HepG2 (cell line): ENCODE results near the gene TDRD10. TPM values are rescaled to one million over a fixed set of nuclear protein-coding genes. Genes with fewer than 3 reads are reported as not detected.

ENCODE experiments used
- AKAP8 ChIP-seq: sonication (generic); formaldehyde crosslinking; IDR thresholded peaks from 2 replicates; pipeline ENCODE4 v1.5.1; 2020; ENCODE audit warnings: mild to moderate bottlenecking, missing genetic modification reagents
- CC2D1A ChIP-seq: sonication (generic); formaldehyde crosslinking; IDR thresholded peaks from 2 replicates; pipeline ENCODE4 v1.8.1; 2023; ENCODE audit warnings: mild to moderate bottlenecking, missing genetic modification reagents
- CERS6 ChIP-seq: sonication (generic); formaldehyde crosslinking; IDR thresholded peaks from 2 replicates; pipeline ENCODE4 v1.5.0; 2020; ENCODE audit warnings: missing genetic modification reagents
- GABPA ChIP-seq, 2 experiments: IDR thresholded peaks; 2 replicates each; pipeline ENCODE4 v1.6.1; 2011 to 2016; ENCODE audit warnings: low read depth in 2 of 2, low read length in 1 of 2, missing biosample characterization in 1 of 2, missing genetic modification characterization in 1 of 2
- HMG20A ChIP-seq: IDR thresholded peaks from 2 replicates; pipeline ENCODE4 v1.6.1; 2016; ENCODE audit warnings: borderline replicate concordance
- IKZF4 ChIP-seq: sonication (generic); formaldehyde crosslinking; IDR thresholded peaks from 2 replicates; pipeline ENCODE4 v1.5.1; 2020; ENCODE audit warnings: borderline replicate concordance, mild to moderate bottlenecking, low read depth, missing genetic modification reagents; ENCODE audit errors: not compliant biosample characterization
- KLF12 ChIP-seq: sonication (generic); formaldehyde crosslinking; IDR thresholded peaks from 2 replicates; pipeline ENCODE4 v1.4.0; 2020; ENCODE audit warnings: missing genetic modification reagents, borderline replicate concordance
- KLF13 ChIP-seq: sonication (generic); formaldehyde crosslinking; IDR thresholded peaks from 2 replicates; pipeline ENCODE4 v1.4.0; 2020; ENCODE audit warnings: mild to moderate bottlenecking, missing genetic modification reagents
- LCORL ChIP-seq, 2 experiments: fragments of 450-650 bp in 1 of 2; sonication (generic) in 1 of 2; formaldehyde crosslinking in 1 of 2; IDR thresholded peaks; 2 replicates each; pipeline versions ENCODE4 v1.5.0 to v1.6.1; 2017 to 2020; ENCODE audit warnings: antibody characterized with exemption in 1 of 2, missing genetic modification reagents in 1 of 2
- SMC3 ChIP-seq: IDR thresholded peaks from 2 replicates; pipeline ENCODE4 v1.6.1; 2011; ENCODE audit warnings: low read length, improper control_type of control experiment
- SNRNP70 ChIP-seq: fragments of 200-400 bp; formaldehyde crosslinking; IDR thresholded peaks from 2 replicates; pipeline ENCODE4 v1.6.1; 2017; ENCODE audit warnings: mild to moderate bottlenecking, low read depth, low read length, moderate library complexity
- SPEN ChIP-seq: sonication (generic); formaldehyde crosslinking; IDR thresholded peaks from 2 replicates; pipeline ENCODE4 v1.5.1; 2020; ENCODE audit warnings: low read depth, mild to moderate bottlenecking, missing genetic modification reagents
- ZFP41 ChIP-seq: sonication (generic); formaldehyde crosslinking; IDR thresholded peaks from 2 replicates; pipeline ENCODE4 v1.4.0; 2020; ENCODE audit warnings: mild to moderate bottlenecking, missing genetic modification reagents, borderline replicate concordance
- ZFX ChIP-seq: sonication (generic); formaldehyde crosslinking; IDR thresholded peaks from 2 replicates; pipeline ENCODE4 v1.4.0; 2020; ENCODE audit warnings: mild to moderate bottlenecking, low read depth, missing genetic modification reagents, moderate library complexity
- ZHX1 ChIP-seq: sonication (generic); formaldehyde crosslinking; IDR thresholded peaks from 2 replicates; pipeline ENCODE4 v1.8.1; 2022; ENCODE audit warnings: low read depth, mild to moderate bottlenecking, missing genetic modification reagents
- ZNF543 ChIP-seq: sonication (generic); formaldehyde crosslinking; IDR thresholded peaks from 2 replicates; pipeline ENCODE4 v1.4.0; 2020; ENCODE audit warnings: mild to moderate bottlenecking, missing genetic modification reagents
- ZNF629 ChIP-seq: sonication (generic); formaldehyde crosslinking; conservative IDR thresholded peaks from 2 replicates; pipeline ENCODE4 v1.5.0; 2020; ENCODE audit warnings: missing genetic modification reagents
- ZNF749 ChIP-seq: sonication (generic); formaldehyde crosslinking; IDR thresholded peaks from 2 replicates; pipeline ENCODE4 v1.8.0; 2022; ENCODE audit warnings: mild to moderate bottlenecking, missing genetic modification reagents, moderate library complexity, borderline replicate concordance
- polyA plus RNA-seq, 8 experiments: library from polyadenylated mRNA; depleted of rRNA in 3 of 8; stranded (reverse) in 7 of 8; unstranded in 1 of 8; fragments of >200 nt; fragmentation: Illumina TruSeq in 4 of 8; extraction: Trizol in 4 of 8; gene quantifications; 2 replicates each; pipeline versions ENCODE4 v1.2.1 to v1.2.3, GENCODE V29; 2011 to 2016; ENCODE audit warnings: low read depth in 4 of 8, missing spikeins in 1 of 8, mixed read lengths in 1 of 8; ENCODE audit not compliant: insufficient read depth in 1 of 8
- total RNA-seq, 5 experiments: library from RNA; depleted of rRNA; stranded (reverse); fragments of >200 nt; fragmentation: Illumina TruSeq; extraction: Trizol; gene quantifications; 2 replicates each; pipeline ENCODE4 v1.2.3, GENCODE V29; 2016; ENCODE audit warnings: low read depth in 1 of 5
- TF ChIP-seq, protein P1 (sequence below): sonication (generic); formaldehyde crosslinking; IDR thresholded peaks from 2 replicates; pipeline ENCODE4 v1.5.0; 2020; ENCODE audit warnings: missing genetic modification reagents
- TF ChIP-seq, protein P2 (sequence below): sonication (generic); formaldehyde crosslinking; IDR thresholded peaks from 2 replicates; pipeline ENCODE4 v1.8.1; 2023; ENCODE audit warnings: mild to moderate bottlenecking, missing genetic modification reagents
- TF ChIP-seq, protein P3 (sequence below): sonication (generic); formaldehyde crosslinking; IDR thresholded peaks from 2 replicates; pipeline ENCODE4 v1.5.0; 2020; ENCODE audit warnings: missing genetic modification reagents

TDRD10 gene
- total and polyA plus RNA-seq, 2 of the 13 experiments (the other 11 are each of a cell fraction or from before 2014, with no cell fraction given), result not detected

DNA sequence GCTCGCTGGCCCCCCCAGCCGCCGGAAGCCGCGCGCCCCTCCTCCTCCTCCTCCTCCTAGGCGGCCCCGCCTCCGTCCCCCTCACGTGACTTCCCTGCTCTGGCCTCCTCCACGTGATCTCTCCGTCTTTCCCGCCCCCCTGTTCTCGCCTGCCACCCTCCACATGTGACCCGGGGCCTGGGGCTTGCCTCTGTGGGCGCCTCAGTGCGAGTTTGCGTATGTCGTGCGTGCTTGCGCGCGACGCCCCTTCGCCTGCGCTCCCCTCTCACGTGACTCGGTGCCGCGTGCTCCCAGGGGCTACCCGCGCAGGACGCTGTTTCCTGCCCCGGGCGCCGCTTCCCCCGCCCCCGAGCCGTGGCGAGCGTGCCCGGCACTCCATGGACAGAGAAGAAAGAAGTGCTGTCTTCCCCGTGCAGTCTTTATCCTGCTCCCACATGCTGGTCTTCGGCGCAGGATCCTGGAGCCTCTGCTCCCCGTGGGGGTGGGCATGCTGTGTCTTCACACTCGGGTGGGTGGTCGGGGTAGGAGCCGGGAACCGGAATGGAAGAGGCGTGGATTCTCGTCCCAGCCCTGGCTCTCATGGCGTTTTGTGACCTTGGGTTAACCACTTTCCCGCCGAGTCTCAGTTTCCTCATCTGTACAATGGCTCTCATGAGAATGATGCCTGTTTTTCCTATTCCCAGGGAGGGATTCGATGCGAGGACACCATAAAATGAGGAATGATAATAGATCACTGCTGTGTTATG, 56.9 kb downstream of the TDRD10 start (continued):
- 0 out of 2 replicates have a peak, but pooled peaks have one; percentile 19 for TF ChIP-seq HMG20A (CRISPR knock-in tag)
- TF ChIP-seq, protein P1, sequence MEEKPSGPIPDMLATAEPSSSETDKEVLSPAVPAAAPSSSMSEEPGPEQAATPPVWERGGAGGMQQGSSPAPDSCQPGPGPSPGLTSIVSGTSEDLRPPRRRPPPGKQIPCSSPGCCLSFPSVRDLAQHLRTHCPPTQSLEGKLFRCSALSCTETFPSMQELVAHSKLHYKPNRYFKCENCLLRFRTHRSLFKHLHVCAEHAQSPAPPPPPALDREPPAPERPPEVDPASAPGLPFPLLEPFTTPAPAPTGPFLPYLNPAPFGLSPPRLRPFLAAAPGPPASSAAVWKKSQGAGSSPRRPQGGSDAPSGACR, result peak; percentile 97
- TF ChIP-seq SNRNP70, result no peak
- no peak for TF ChIP-seq SMC3
- TF ChIP-seq SPEN (CRISPR knock-in tag), result peak; percentile 98
- peak; percentile 99 for TF ChIP-seq ZNF543 (CRISPR knock-in tag)
- peak; percentile 73; the same call in 1 of the 2 replicates for TF ChIP-seq AKAP8 (CRISPR knock-in tag)
- peak; percentile 99 for TF ChIP-seq ZNF749
- peak; percentile 98 for TF ChIP-seq KLF13 (CRISPR knock-in tag)
- TF ChIP-seq GABPA (IDR thresholded peaks at IDR 0.05; ENCODE audit: low read depth, low read length), result peak; percentile 62
- peak; percentile 83 for TF ChIP-seq GABPA (CRISPR knock-in tag; IDR thresholded peaks at IDR 0.05; ENCODE audit: low read depth)
- TF ChIP-seq, protein P2, sequence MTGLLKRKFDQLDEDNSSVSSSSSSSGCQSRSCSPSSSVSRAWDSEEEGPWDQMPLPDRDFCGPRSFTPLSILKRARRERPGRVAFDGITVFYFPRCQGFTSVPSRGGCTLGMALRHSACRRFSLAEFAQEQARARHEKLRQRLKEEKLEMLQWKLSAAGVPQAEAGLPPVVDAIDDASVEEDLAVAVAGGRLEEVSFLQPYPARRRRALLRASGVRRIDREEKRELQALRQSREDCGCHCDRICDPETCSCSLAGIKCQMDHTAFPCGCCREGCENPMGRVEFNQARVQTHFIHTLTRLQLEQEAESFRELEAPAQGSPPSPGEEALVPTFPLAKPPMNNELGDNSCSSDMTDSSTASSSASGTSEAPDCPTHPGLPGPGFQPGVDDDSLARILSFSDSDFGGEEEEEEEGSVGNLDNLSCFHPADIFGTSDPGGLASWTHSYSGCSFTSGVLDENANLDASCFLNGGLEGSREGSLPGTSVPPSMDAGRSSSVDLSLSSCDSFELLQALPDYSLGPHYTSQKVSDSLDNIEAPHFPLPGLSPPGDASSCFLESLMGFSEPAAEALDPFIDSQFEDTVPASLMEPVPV (CRISPR knock-in tag), result peak; percentile 99
- peak; percentile 57; the same call in 1 of the 2 replicates for TF ChIP-seq LCORL (IDR thresholded peaks at IDR 0.05)
- peak; percentile 74; the same call in 1 of the 2 replicates for TF ChIP-seq LCORL (CRISPR knock-in tag; IDR thresholded peaks at IDR 0.05)
- TF ChIP-seq ZFP41 (CRISPR knock-in tag), result peak; percentile 99
- TF ChIP-seq, protein P3, sequence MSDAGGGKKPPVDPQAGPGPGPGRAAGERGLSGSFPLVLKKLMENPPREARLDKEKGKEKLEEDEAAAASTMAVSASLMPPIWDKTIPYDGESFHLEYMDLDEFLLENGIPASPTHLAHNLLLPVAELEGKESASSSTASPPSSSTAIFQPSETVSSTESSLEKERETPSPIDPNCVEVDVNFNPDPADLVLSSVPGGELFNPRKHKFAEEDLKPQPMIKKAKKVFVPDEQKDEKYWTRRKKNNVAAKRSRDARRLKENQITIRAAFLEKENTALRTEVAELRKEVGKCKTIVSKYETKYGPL, result peak; percentile 67; the same call in 1 of the 2 replicates
- no peak for TF ChIP-seq CC2D1A (CRISPR knock-in tag)
- TF ChIP-seq ZHX1 (CRISPR knock-in tag), result peak; percentile 88
- peak; percentile 86; the same call in 1 of the 2 replicates for TF ChIP-seq KLF12 (CRISPR knock-in tag)
- TF ChIP-seq CERS6 (CRISPR knock-in tag), result peak; percentile 87; the same call in 1 of the 2 replicates
- TF ChIP-seq IKZF4, result peak; percentile 98
- TF ChIP-seq ZNF629 (CRISPR knock-in tag), result peak; percentile 99
- TF ChIP-seq ZFX (CRISPR knock-in tag), result peak; percentile 84
